RWPE2 (cell line): Measurements from ENCODE around the gene HES3.

Experiments
- ATAC-seq: fragments of 200-7000 bp; cut with Tn5 transposase; 3 replicates; pipeline ENCODE4 v1.9.1; 2021; ENCODE audit warnings: low read depth
- DNase-seq: peaks from one replicate; pipeline ENCODE4 v3.0.0-alpha.2; 2020; ENCODE audit warnings: low spot score
- H3K27ac ChIP-seq: fragments of 450-650 bp; 2 replicates; pipeline ENCODE4 v1.5.1; 2017; ENCODE audit warnings: mild to moderate bottlenecking; ENCODE audit not compliant: poor library complexity, severe bottlenecking
- H3K27me3 ChIP-seq: fragments of 250-450 bp; sonication (Bioruptor Pico); 2 replicates; pipeline ENCODE4 v1.5.1; 2021; ENCODE audit warnings: mild to moderate bottlenecking, moderate library complexity; ENCODE audit not compliant: insufficient read depth, poor library complexity, severe bottlenecking
- H3K36me3 ChIP-seq: fragments of 250-450 bp; sonication (Bioruptor Pico); 2 replicates; pipeline ENCODE4 v1.5.1; 2020; ENCODE audit warnings: low read depth, mild to moderate bottlenecking, moderate library complexity
- H3K4me1 ChIP-seq: fragments of 250-450 bp; sonication (Bioruptor Pico); 2 replicates; pipeline ENCODE4 v1.5.1; 2021; ENCODE audit warnings: mild to moderate bottlenecking, moderate library complexity; ENCODE audit not compliant: insufficient read depth, poor library complexity, severe bottlenecking
- H3K4me3 ChIP-seq: fragments of 250-450 bp; sonication (Bioruptor Pico); 2 replicates; pipeline ENCODE4 v1.5.1; 2021; ENCODE audit warnings: mild to moderate bottlenecking, moderate library complexity; ENCODE audit not compliant: severe bottlenecking
- H3K9me3 ChIP-seq: fragments of 250-450 bp; sonication (Bioruptor Pico); 2 replicates; pipeline ENCODE4 v1.5.1; 2021; ENCODE audit warnings: mild to moderate bottlenecking, moderate library complexity; ENCODE audit not compliant: severe bottlenecking
- TF ChIP-seq, protein P1 (sequence below): fragments of 450-650 bp; IDR thresholded peaks from one replicate; pipeline ENCODE4 v1.5.1; 2017; ENCODE audit warnings: mild to moderate bottlenecking, moderate library complexity; ENCODE audit not compliant: poor library complexity, severe bottlenecking

Gene HES3

DNA sequence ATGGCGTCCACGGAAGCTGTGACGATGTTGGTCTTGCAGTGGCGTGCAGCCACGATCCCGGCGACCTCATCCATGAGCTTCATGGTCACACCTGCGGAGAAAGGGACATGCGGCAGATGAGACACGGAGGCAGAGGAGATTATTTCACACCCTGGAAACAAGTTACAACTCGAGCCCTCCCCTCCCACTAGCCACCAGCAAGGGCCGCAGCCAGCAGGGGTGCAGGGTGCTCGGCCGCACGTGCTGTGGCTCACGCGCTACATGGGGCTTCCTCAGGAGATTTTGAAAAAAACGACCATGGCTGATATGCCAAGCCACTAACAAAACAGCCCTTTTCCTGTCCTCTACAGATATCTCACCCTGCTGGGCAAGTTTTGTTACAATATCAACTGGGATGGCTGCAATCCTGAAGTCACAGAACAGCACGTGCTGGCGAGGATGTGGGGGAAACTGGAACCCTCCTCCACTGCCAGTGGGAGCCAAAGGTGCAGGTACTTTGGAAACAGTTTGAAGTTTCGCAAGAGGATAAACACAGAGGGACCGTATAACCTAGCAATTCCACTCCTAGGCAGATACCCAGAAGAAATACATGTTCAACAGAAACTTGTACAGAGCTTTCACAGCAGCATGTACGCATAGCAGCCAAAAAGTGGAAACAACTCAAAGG, 51.0 kb downstream of the HES3 start:
- H3K9me3 ChIP-seq = no peaks in the 10 kb centered on the region
- H3K27ac ChIP-seq = peak overlapping the region; percentile 38
- ATAC-seq (no peak), DNase-seq (no peak)
- H3K36me3 ChIP-seq = peaks cover 32% of the 10 kb centered on the region
- peaks cover 7% of the 10 kb centered on the region for H3K4me1 ChIP-seq
- no peaks in the 10 kb centered on the region for H3K27me3 ChIP-seq
- TF ChIP-seq, protein P1, sequence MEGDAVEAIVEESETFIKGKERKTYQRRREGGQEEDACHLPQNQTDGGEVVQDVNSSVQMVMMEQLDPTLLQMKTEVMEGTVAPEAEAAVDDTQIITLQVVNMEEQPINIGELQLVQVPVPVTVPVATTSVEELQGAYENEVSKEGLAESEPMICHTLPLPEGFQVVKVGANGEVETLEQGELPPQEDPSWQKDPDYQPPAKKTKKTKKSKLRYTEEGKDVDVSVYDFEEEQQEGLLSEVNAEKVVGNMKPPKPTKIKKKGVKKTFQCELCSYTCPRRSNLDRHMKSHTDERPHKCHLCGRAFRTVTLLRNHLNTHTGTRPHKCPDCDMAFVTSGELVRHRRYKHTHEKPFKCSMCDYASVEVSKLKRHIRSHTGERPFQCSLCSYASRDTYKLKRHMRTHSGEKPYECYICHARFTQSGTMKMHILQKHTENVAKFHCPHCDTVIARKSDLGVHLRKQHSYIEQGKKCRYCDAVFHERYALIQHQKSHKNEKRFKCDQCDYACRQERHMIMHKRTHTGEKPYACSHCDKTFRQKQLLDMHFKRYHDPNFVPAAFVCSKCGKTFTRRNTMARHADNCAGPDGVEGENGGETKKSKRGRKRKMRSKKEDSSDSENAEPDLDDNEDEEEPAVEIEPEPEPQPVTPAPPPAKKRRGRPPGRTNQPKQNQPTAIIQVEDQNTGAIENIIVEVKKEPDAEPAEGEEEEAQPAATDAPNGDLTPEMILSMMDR = no peak
- H3K4me3 ChIP-seq = no peak overlapping the region
